GM23338 (cell line): Measurements from ENCODE around the gene TM2D1.

Experiments used
- CREB1 ChIP-seq: fragments of 250-450 bp; sonication (Bioruptor Pico); IDR thresholded peaks from 2 replicates; pipeline ENCODE4 v1.5.0; 2020; ENCODE audit warnings: low read depth, mild to moderate bottlenecking, moderate library complexity
- EZH2 ChIP-seq: fragments of 200-600 bp; sonication (generic); IDR thresholded peaks from one replicate; pipeline ENCODE4 v1.8.0; 2017; ENCODE audit warnings: antibody characterized with exemption, mild to moderate bottlenecking, low read depth; ENCODE audit not compliant: unreplicated experiment
- EZH2phosphoT487 ChIP-seq: fragments of 200-600 bp; sonication (generic); IDR thresholded peaks from one replicate; pipeline ENCODE4 v1.8.1; 2018; ENCODE audit warnings: antibody characterized with exemption; ENCODE audit not compliant: unreplicated experiment
- POLR2AphosphoS5 ChIP-seq: IDR thresholded peaks from 2 replicates; pipeline ENCODE4 v1.6.1; 2016; ENCODE audit warnings: antibody characterized with exemption, low read depth
- REST ChIP-seq: IDR thresholded peaks from one replicate; pipeline ENCODE4 v1.6.1; 2018; ENCODE audit warnings: antibody characterized with exemption; ENCODE audit not compliant: unreplicated experiment
- TF ChIP-seq, protein P1 (sequence below), 2 experiments: fragments of 200-600 bp in 1 of 2; sonication (generic) in 1 of 2; conservative IDR thresholded peaks; 2 replicates each; pipeline versions ENCODE4 v1.5.1 to v1.6.1; 2016 to 2017; ENCODE audit warnings: antibody characterized with exemption in 2 of 2, low read depth in 2 of 2, mild to moderate bottlenecking in 2 of 2, moderate library complexity in 1 of 2

- TF ChIP-seq, protein P1, sequence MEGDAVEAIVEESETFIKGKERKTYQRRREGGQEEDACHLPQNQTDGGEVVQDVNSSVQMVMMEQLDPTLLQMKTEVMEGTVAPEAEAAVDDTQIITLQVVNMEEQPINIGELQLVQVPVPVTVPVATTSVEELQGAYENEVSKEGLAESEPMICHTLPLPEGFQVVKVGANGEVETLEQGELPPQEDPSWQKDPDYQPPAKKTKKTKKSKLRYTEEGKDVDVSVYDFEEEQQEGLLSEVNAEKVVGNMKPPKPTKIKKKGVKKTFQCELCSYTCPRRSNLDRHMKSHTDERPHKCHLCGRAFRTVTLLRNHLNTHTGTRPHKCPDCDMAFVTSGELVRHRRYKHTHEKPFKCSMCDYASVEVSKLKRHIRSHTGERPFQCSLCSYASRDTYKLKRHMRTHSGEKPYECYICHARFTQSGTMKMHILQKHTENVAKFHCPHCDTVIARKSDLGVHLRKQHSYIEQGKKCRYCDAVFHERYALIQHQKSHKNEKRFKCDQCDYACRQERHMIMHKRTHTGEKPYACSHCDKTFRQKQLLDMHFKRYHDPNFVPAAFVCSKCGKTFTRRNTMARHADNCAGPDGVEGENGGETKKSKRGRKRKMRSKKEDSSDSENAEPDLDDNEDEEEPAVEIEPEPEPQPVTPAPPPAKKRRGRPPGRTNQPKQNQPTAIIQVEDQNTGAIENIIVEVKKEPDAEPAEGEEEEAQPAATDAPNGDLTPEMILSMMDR (conservative IDR thresholded peaks at IDR 0.05; ENCODE audit: low read depth in 2 of 2): no peak
- TF ChIP-seq REST (no peak), EZH2 (no peak), EZH2phosphoT487 (no peak), CREB1 (CRISPR knock-in tag) (no peak), POLR2AphosphoS5 (no peak)
Measured at GRCh38 chr1:61727544-61727943, 2.6 kb upstream of the TM2D1 start.
